ENCODE results near the gene KRT10.

- no peak for TF ChIP-seq CTCF (conservative IDR thresholded peaks at IDR 0.05)
- no peak for TF ChIP-seq EZH2 (IDR thresholded peaks at IDR 0.05; ENCODE audit: low read depth)
These were observed 21.3 kb downstream of the KRT10 start for GRCh38 chr17:40801157-40801556.

Measured in PC-9 (cell line).